HEK293T (cell line): ENCODE results near the gene CALM1.

Source experiments
- BHLHE40 ChIP-seq: fragments of 450-650 bp; IDR thresholded peaks from 2 replicates; pipeline ENCODE4 v1.6.1; 2016; ENCODE audit warnings: mild to moderate bottlenecking, moderate library complexity, borderline replicate concordance
- L3MBTL2 ChIP-seq: fragments of 450-650 bp; conservative IDR thresholded peaks from 2 replicates; pipeline ENCODE4 v1.6.1; 2016; ENCODE audit warnings: mild to moderate bottlenecking
- NFRKB ChIP-seq: fragments of 450-650 bp; IDR thresholded peaks from 2 replicates; pipeline ENCODE4 v1.6.1; 2016; ENCODE audit warnings: mild to moderate bottlenecking, moderate library complexity
- PKNOX1 ChIP-seq: fragments of 450-650 bp; IDR thresholded peaks from 2 replicates; pipeline ENCODE4 v1.6.1; 2016
- SP1 ChIP-seq: fragments of 450-650 bp; IDR thresholded peaks from 2 replicates; pipeline ENCODE4 v1.6.1; 2017
- ZNF384 ChIP-seq: fragments of 450-650 bp; IDR thresholded peaks from 2 replicates; pipeline ENCODE4 v1.6.1; 2016

- TF ChIP-seq BHLHE40 (no peak), ZNF384 (no peak), NFRKB (no peak), PKNOX1 (no peak), SP1 (no peak), L3MBTL2 (no peak)
These were observed 24.3 kb downstream of the CALM1 start for GRCh38 chr14:90421001-90421631.
